NK-92 (cell line): ENCODE results near the gene FHOD1.

Experiments used
- DNase-seq: peaks from one replicate; lab custom pipeline; 2025; ENCODE audit not compliant: unreplicated experiment; lab: John Stamatoyannopoulos, UW

FHOD1 gene

GRCh38 chr16:67210069-67210937 lies 37.0 kb downstream of the FHOD1 start:
- no peak for DNase-seq

- no peak for DNase-seq
Measured at GRCh38 chr16:67209565-67209964, 37.7 kb downstream of the FHOD1 start.

DNA sequence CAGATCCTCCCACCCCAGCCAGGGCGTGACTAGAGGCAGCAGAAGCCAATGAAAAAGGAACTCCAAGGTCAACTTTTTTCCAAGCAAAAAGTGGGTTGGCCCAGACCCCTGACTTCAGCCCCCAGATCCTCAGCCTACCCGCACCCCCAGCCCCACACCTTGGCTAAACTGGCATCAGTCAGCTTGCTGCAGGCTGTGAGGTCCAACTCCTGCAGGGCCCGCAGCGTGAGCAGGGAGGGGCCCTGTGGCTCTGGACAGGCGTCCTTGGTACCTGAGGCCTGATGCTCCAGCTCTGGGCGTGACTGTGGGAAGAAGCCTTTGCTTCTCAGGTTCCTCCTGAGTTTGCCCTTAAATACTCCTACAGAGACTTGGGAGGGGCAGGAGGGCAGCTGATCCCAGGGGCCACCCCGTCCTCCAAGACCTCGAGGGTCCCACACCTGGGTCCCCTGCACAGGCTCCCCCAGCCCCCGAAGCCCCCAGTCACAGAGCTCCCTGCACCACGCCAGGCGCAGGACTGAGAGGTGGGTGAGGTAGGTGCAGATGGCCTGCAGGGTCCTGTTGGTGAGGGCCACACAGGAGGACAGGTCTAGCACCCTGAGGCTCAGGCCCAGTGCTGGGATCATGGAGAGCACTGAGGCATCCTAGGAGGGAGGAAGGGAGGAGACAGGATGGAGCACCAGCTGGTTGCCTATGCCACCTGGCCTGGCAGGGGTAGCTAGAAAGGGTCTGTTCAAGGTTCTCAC lies 39.0 kb downstream of the FHOD1 start:
- no peak for DNase-seq

- no peak for DNase-seq
Measured at GRCh38 chr16:67207249-67208091, 39.8 kb downstream of the FHOD1 start.

DNA sequence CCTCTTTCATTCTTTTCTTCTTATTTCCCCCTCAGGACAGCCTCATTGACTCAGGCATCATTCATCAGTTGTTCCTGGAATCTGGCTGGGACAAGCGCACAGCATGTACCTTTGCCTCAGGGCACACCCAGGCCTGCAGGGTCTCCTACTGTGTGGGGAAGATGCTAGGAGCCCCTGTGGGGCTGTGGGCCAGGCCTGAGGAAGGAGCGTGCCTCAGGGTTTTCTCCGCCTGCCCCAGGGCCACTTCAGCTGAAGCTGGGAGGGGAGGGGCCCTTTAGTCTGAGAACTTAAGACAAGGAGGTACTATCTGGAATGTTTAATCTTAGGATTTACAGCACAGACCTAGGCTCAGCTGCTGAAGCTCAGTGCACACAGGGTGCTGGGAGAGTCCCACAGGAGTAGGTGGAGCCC lies 40.4 kb downstream of the FHOD1 start:
- DNase-seq, result no peak

DNA sequence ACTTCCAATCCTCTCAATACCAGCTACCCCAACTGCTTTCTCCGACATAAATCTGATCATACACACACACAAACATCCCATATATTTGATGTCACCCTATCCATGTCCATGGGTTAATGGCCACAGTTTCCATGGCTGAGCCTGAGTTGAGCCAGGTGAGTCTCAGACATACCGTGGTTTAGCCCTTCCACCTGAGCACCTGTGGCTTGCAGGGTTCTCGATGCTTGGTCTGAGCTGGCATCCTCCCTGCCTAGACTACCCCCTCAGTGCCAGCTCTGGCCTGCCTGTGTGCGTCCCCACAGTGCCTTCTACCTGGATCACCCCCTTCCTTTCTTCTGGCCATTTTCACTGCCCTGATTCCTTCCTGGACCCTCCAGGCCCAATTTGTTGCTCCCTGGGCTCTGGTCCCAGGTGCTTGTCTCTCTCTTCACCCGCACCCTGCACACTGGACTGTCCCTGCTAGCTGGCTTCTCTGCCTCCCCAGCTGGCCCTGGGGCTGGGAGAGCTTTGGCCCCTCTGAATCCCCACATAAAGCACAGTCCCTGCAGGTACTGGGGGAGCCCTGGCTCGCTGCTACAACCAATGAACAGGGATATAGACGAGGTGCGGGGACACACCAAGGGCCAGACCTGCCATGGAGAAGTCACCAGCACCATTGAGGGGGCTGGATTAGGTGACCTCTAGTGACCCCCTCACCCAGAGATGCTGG lies 41.0 kb downstream of the FHOD1 start:
- no peak for DNase-seq

- DNase-seq, result no peak
Measured at GRCh38 chr16:67204076-67204475, 43.2 kb downstream of the FHOD1 start.

DNA sequence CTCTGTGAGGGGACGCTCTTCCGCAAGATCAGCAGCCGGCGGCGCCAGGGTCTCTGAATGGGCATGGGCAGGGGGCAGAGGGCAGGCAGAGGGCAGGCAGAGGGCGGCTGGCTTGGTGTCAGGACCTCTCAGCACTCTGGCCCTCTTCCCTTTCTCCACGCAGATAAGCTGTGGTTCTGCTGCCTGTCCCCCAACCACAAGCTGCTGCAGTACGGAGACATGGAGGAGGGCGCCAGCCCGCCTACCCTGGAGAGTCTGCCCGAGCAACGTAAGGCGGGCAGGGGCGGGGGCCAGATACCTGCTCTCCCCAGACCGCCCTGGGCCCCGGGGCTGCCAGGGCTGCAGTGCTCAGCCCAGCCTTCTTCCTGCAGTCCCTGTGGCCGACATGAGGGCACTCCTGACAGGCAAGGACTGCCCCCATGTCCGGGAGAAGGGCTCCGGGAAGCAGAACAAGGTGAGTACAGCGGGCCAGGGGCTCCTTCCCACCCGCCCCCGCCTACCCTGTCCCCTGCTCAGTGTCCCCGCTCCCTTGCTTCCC lies 44.3 kb downstream of the FHOD1 start:
- DNase-seq, result no peak

DNA sequence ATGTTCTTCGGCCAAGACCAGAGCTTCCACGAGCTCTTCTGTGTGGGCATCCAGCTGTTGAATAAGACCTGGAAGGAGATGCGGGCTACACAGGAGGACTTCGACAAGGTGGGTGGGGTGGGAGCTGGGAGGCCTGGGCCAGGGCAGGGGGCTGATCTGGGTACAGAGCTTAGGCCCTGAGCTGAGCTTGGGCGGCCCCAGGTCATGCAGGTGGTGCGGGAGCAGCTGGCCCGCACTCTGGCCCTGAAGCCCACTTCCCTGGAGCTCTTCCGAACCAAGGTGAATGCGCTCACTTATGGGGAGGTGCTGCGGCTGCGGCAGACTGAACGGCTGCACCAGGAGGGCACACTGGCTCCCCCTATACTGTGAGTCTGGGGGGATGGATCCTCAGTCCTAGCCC lies 44.9 kb downstream of the FHOD1 start:
- DNase-seq, result no peak

DNA sequence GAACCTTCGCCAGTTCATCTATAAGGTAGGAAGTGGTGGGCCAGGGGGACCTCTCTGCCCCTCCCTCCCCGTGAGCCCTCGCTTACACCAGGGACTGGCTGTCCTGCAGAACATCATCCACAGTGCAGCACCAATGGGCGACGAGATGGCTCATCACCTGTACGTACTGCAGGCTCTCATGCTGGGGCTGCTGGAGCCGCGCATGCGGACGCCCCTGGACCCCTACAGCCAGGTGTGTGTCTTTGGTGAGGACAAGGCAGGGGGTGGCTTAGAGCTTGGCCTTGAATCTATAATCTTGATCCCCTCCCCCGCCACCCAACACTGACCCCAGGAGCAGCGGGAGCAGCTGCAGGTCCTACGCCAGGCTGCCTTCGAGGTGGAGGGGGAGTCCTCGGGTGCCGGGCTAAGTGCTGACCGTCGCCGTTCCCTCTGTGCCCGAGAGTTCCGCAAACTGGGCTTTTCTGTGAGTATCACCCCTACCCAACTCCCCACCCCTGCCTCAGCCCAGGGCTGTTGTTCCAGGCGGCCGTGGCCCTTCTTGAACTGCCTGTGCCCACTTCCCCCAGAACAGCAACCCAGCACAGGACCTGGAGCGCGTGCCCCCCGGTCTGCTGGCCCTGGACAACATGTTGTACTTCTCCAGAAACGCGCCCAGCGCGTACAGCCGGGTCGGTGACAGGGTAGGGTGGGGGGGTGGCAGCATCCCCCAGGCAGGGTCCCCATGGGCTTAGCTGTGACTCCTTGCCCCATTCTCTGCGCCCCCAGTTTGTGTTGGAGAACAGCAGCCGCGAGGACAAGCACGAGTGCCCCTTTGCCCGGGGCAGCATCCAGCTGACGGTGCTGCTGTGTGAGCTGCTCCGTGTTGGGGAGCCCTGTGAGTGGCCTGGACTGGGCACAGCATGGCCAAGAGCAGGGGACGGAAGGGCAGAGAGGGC lies 45.6 kb downstream of the FHOD1 start:
- no peak for DNase-seq

DNA sequence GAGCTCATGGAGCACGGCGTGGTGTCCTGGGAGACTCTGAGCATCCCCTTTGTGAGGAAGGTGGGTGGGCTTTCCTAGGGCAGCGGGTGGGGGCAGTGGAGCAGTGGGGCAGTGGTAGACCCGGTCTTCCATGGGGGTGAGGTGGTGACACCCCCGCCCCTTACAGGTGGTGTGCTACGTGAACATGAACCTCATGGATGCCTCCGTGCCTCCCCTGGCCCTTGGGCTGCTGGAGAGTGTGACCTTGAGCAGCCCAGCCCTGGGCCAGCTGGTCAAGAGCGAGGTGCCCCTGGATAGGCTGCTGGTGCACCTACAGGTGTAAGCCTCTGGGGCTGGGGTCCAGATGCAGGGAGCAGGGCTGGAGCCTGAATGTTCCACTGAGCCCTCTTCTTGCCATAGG lies 46.8 kb downstream of the FHOD1 start:
- DNase-seq, result no peak

DNA sequence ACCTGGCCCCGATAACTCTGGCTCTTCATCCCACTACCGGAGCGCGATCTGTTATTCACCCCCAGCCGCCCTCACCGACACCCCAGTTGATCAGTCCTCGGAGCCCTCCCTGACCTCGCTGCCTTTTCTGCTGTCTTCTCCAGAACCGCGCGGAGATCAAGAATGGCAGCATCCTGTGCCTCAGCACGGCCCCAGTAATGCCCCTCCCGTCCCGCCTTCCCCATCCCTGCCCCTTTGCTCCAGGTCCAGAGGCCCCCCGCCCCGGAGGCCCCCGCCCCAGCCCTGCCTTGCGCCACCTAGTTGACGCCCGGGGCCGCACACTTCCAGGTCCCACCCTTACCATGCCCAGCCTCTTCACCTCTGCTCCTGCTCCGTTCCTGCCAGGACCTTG lies 47.5 kb downstream of the FHOD1 start:
- DNase-seq, result no peak

DNA sequence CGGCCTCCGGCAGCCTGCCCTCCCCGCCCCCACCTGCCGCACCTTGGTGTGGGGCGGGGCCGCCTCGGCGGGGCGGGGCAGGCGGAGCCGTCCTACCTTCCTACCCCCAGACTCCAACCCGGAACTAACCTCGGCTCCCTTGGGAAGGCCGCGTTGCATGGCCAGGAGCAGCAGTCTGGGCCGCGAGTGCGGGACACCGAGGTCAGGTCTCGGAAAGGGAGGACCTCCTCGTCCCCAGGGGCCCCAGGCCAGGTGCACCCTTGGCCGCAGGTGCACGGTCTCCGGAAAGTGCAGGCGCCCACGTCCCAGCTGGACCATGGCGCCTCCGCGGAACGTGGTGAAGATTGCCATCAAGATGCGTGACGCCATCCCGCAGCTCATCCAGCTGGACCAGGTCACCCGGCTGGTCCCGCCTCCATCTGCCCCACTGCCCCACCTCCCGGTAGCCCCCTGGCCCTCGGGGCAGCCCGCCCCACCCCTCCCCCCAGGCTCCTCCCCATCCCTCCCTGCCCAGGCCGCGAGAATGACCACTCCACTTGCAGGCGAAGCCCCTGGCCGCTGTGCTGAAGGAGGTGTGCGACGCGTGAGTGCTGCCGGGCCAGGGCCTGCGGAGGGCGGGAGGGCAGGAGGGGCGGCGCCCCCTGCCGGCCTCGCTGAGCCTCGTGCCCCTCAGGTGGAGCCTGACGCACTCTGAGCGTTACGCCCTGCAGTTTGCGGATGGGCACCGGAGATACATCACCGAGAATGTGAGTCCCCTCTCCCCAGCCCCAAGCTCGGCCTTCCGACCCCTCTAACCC lies 48.1 kb downstream of the FHOD1 start, which contains the start of gene ELMO3:
ELMO3 (plus strand) TSS at position 121 of the 797 bp plus-strand sequence; CDS start at position 317, 196 bp downstream.
- no peak for DNase-seq

DNA sequence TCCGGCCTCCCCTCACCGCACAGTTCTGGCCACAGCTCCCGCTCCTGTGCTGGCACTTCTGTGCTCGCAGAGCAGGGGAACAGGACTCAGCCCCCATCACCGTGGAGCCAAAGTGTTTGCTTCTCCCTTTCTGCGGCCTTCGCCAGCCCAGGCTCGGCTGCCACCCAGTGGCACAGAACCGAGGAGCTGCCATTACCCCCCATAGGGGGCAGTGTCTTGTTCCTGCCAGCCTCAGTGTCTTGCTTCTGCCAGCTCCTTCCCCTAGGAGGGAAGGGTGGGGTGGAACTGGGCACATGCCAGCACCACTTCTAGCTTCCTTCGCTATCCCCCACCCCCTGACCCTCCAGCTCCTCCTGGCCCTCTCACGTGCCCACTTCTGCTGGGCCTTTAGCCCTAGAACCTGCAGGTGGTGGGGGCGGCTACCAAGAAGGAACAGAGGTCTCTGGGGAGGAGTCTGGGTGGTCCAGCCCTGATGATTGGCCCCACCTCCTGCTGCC lies 49.0 kb downstream of the FHOD1 start:
- no peak for DNase-seq

DNA sequence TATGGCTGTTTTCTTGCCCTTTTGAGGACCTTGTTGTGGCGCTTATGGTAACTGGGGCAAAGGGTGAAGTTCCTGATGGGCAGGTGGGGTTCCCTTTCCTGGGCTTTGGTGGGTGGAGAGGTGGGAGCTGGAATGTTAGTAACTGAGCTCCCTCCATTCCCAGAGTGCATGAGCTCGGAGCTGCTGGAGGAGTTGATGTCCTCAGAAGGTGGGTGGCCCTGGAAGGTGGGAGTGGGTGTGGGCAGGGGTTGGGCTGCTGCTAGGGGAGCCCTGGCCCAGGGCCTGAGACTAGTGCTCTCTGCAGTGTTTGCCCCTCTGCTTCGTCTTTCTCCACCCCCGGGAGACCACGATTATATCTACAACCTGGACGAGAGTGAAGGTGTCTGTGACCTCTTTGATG lies 49.6 kb downstream of the FHOD1 start:
- no peak for DNase-seq

DNA sequence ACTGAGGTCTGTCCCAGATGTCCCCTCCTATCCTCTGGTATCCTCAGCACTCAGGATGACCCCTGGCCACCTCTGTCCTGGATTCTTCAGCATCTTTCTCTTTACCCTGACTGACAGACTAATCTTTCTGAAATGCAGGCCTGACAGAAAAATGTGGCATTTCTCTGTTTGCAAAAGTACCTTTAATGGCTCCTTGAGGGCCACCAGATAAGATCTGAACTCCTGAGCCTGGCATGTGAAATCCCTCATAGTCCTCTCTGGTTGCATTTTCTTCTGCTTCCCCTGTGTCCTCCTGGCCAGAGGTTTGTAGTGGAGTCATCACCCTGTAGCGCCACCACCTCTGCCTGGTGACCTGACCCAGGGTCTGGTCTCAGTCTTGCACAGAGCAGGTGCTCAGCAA lies 50.4 kb downstream of the FHOD1 start:
- DNase-seq, result no peak

- DNase-seq, result no peak
Measured at GRCh38 chr16:67195676-67196075, 51.6 kb downstream of the FHOD1 start.

GRCh38 chr16:67194260-67194659 lies 53.0 kb downstream of the FHOD1 start:
- DNase-seq, result no peak
